Left ventricle myocardium inferior (tissue), 1 donor: Measurements from ENCODE around the gene GPRIN1. TPM values are rescaled to one million over a fixed set of nuclear protein-coding genes. Genes with fewer than 3 reads are reported as not detected.
"Not testable (repeated sequence)": the region's sequence is repeated elsewhere in the genome, so short reads cannot be mapped to it uniquely, and the experiment has no call there.

Experiments
- DNase-seq: peaks from one replicate; pipeline ENCODE4 v3.0.0-alpha.2; 2020
- H3K27ac ChIP-seq: fragments of 200-600 bp; replicated peaks from 2 replicates; pipeline ENCODE4 v1.8.0; 2021
- H3K27me3 ChIP-seq: fragments of 200-600 bp; 2 replicates; pipeline ENCODE4 v1.8.0; 2021; ENCODE audit warnings: low read depth
- H3K36me3 ChIP-seq: fragments of 200-600 bp; 2 replicates; pipeline ENCODE4 v1.8.0; 2021
- H3K4me1 ChIP-seq: fragments of 200-600 bp; 2 replicates; pipeline ENCODE4 v1.8.0; 2021
- H3K4me3 ChIP-seq: fragments of 200-600 bp; 2 replicates; pipeline ENCODE4 v1.8.0; 2021; ENCODE audit warnings: mild to moderate bottlenecking, moderate library complexity
- H3K9me3 ChIP-seq: fragments of 200-600 bp; replicated peaks from 2 replicates; pipeline ENCODE4 v1.8.0; 2021
- CTCF ChIP-seq: fragments of 200-600 bp; IDR thresholded peaks from 2 replicates; pipeline ENCODE4 v1.8.0; 2021; ENCODE audit warnings: antibody characterized with exemption, mild to moderate bottlenecking, borderline replicate concordance
- intact Hi-C: fragments of 100-400 bp; cut with micrococcal nuclease; formaldehyde crosslinking; loops from one replicate; pipeline ENCODE4 v1.11.0; 2022
- total RNA-seq: library from RNA; stranded (reverse); fragmentation: NEBNext Ultra II Directional; extraction: Animal tissue kit (Norgen Biotek cat#: 25700); gene quantifications from one replicate; pipeline ENCODE4 v1.2.1, GENCODE V29; 2021
- donor health status: DM: no; HTN: yes; CAD: no; lungs with severe emphysema.

GPRIN1 gene
- total RNA-seq, 1 donor from 2014 or later: 0.58 TPM

DNA sequence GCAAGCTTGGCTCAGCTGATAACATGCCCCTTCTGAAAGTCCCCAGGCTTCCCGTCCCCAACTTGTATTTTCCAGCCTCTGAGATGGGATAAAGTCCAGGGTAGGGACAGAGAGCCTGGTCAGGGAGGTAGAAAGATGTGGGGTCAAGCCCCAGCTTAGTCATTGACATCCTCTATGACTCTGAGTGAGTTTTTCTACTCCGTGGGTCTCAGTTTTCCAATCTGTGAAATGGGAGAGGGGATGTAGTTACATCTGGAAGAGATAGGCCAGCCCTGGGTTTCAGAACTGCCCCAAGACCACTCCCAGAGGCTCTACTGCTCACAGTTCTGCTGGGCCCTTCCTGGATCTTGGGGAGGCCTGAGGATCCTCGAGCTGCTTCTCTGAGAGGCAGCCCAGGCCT is 3.1 kb downstream of the GPRIN1 start:
- intact Hi-C loops: no loop called here
- Histone ChIP-seq H3K4me3 (no peak overlapping the region), H3K27ac (no peak overlapping the region), H3K9me3 (no peaks in the 10 kb centered on the region), H3K27me3 (peaks cover 47% of the 10 kb centered on the region), H3K4me1 (peaks cover 16% of the 10 kb centered on the region), H3K36me3 (no peaks in the 10 kb centered on the region)
- no peak for DNase-seq
- no peak for TF ChIP-seq CTCF

- H3K4me3 ChIP-seq: no peak overlapping the region
- intact Hi-C loops: no loop called here
- H3K27ac ChIP-seq: no peak overlapping the region
- no peaks in the 10 kb centered on the region for H3K36me3 ChIP-seq
- DNase-seq: no peak
- H3K27me3 ChIP-seq: peaks cover 45% of the 10 kb centered on the region
- H3K4me1 ChIP-seq: peaks cover 16% of the 10 kb centered on the region
- H3K9me3 ChIP-seq: no peaks in the 10 kb centered on the region
- no peak for TF ChIP-seq CTCF
Measured at GRCh38 chr5:176606032-176606431, 3.9 kb downstream of the GPRIN1 start.

DNA sequence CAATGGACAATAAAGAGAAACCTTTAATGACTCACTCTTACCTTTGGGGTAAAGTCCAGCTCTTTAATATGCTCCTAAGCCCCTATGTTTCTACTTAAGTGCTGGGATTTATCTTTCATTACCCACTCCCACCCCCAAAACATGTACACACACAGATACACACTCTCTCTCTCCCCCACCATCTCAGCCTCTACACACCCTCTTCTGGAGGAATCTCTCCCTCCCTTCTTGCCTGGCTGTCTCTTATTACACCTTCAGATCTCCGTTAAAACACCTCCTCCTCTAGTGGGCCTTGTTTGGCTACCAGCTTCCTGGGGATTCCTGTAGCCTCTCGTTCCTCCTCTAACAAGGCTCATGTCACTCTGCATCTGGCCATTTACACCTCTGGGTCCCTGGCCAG is 6.9 kb downstream of the GPRIN1 start:
- TF ChIP-seq CTCF: no peak
- Histone ChIP-seq H3K4me1 (no peaks in the 10 kb centered on the region), H3K27me3 (peaks cover 37% of the 10 kb centered on the region), H3K4me3 (no peak overlapping the region), H3K36me3 (no peaks in the 10 kb centered on the region), H3K9me3 (no peaks in the 10 kb centered on the region), H3K27ac (no peak overlapping the region)
- intact Hi-C loops: no loop called here
- no peak for DNase-seq

GRCh38 chr5:176601901-176602482 is 8.0 kb downstream of the GPRIN1 start:
- no peak for DNase-seq
- Histone ChIP-seq H3K36me3 (no peaks in the 10 kb centered on the region), H3K4me3 (no peak overlapping the region), H3K4me1 (peaks cover 5% of the 10 kb centered on the region), H3K27ac (no peak overlapping the region), H3K9me3 (no peaks in the 10 kb centered on the region), H3K27me3 (peaks cover 43% of the 10 kb centered on the region)
- no peak for TF ChIP-seq CTCF
- intact Hi-C loops: no loop called here

- intact Hi-C loops, DNase-seq: not testable (repeated sequence)
Measured at GRCh38 chr5:176599749-176600430, 10.1 kb downstream of the GPRIN1 start.

More at GRCh38 chr5:176599749-176600430, 10.1 kb downstream of the GPRIN1 start:
- not testable (repeated sequence) for H3K4me1 ChIP-seq, H3K4me3 ChIP-seq, H3K9me3 ChIP-seq, H3K27ac ChIP-seq, H3K36me3 ChIP-seq
- H3K27me3 ChIP-seq: peaks cover 61% of the 10 kb centered on the region
